Measurements from ENCODE around the gene DGKZ.

- TF ChIP-seq CTCF (IDR thresholded peaks at IDR 0.05; ENCODE audit: low read length) (peak; percentile 83), EZH2phosphoT487 (IDR thresholded peaks at IDR 0.05; ENCODE audit: low read length) (no peak), EZH2 (optimal IDR thresholded peaks at IDR 0.05; ENCODE audit: low read depth, low read length) (no peak)
Measured at GRCh38 chr11:46369458-46370152, 22.3 kb downstream of the DGKZ start.
